ENCODE measurements around the gene PTPRQ. TPM values are rescaled to one million over a fixed set of nuclear protein-coding genes. Genes with fewer than 3 reads are reported as not detected.
A peak's percentile ranks its signal among the peaks of the same experiment; 100 is the strongest.

The PTPRQ gene
- polyA plus RNA-seq, 2 of the 4 experiments (the other 2 are of a cell fraction) = 0.14 to 0.17 TPM

DNA sequence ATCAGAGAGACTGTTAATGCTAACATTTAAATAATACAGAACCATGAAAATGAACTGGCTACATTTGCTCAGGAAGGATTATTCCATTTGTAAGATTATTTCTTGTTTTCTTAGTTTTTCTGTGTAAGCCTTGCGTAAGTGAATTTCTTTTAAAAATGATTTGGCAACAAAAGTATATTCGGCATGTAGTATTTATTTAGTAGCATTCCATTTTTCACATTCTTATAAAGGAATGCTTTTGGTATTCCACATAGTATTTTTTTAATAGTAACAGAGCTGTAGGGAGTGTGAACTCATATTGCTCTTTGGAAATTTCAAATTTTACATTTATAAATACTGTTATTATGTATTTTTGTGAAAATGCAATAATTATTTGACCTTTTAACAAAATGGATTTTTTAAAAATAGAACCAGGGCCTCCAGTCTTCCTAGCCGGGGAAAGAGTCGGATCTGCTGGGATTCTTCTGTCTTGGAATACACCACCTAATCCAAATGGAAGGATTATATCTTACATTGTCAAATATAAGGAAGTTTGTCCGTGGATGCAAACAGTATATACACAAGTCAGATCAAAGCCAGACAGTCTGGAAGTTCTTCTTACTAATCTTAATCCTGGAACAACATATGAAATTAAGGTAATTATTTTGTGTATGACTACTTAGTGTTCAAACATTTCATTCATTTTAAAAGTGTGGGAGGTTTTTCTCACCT lies 1.2 kb downstream of the PTPRQ start:
- H3K27ac ChIP-seq = peak overlapping the region; percentile 20 to 28; a peak in 3 of 6 replicates
- TF ChIP-seq FOSB (CRISPR knock-in tag; IDR thresholded peaks at IDR 0.05) (no peak), CEBPB (IDR thresholded peaks at IDR 0.05) (peak in 1 of 2 experiments; percentile 38; a peak in 1 of 4 replicates), MAZ (IDR thresholded peaks at IDR 0.05; ENCODE audit: borderline replicate concordance, low read depth, low read length) (no peak), POLR2AphosphoS2 (conservative IDR thresholded peaks at IDR 0.05; ENCODE audit: low read length) (no peak), POLR2A (IDR thresholded peaks at IDR 0.05; ENCODE audit: low read length) (no peak), HOXB13 (CRISPR knock-in tag; IDR thresholded peaks at IDR 0.05; ENCODE audit: low read depth) (no peak), FOXS1 (CRISPR knock-in tag; IDR thresholded peaks at IDR 0.05) (no peak)
- TF ChIP-seq, protein P1, sequence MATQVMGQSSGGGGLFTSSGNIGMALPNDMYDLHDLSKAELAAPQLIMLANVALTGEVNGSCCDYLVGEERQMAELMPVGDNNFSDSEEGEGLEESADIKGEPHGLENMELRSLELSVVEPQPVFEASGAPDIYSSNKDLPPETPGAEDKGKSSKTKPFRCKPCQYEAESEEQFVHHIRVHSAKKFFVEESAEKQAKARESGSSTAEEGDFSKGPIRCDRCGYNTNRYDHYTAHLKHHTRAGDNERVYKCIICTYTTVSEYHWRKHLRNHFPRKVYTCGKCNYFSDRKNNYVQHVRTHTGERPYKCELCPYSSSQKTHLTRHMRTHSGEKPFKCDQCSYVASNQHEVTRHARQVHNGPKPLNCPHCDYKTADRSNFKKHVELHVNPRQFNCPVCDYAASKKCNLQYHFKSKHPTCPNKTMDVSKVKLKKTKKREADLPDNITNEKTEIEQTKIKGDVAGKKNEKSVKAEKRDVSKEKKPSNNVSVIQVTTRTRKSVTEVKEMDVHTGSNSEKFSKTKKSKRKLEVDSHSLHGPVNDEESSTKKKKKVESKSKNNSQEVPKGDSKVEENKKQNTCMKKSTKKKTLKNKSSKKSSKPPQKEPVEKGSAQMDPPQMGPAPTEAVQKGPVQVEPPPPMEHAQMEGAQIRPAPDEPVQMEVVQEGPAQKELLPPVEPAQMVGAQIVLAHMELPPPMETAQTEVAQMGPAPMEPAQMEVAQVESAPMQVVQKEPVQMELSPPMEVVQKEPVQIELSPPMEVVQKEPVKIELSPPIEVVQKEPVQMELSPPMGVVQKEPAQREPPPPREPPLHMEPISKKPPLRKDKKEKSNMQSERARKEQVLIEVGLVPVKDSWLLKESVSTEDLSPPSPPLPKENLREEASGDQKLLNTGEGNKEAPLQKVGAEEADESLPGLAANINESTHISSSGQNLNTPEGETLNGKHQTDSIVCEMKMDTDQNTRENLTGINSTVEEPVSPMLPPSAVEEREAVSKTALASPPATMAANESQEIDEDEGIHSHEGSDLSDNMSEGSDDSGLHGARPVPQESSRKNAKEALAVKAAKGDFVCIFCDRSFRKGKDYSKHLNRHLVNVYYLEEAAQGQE (IDR thresholded peaks at IDR 0.05) = no peak
- DNase-seq (ENCODE audit: low read depth in 1 of 2, low spot score in 1 of 2) = no peak
- H3K4me2 ChIP-seq = peak overlapping the region; percentile 68
- H3K4me1 ChIP-seq = peaks cover 35% of the 10 kb centered on the region
- no peak overlapping the region; the same call in 2 of the 3 replicates for H3K4me3 ChIP-seq
- ChIA-PET CTCF (interaction anchor here (0.6 kb wide), 1 partner anchor 950 kb away, joined by 4 read pairs; no protein-coding TSS in a partner anchor), POLR2A (no interaction called here)
- 9% methylated on average over 5 of the region's 5 CpGs for WGBS (ENCODE audit: missing lambda C conversion rate)
- no peak for FAIRE-seq
- ATAC-seq = peak in 1 of 2 experiments; percentile 65; a peak in 3 of 6 replicates
- H3K9me3 ChIP-seq = no peaks in the 10 kb centered on the region

DNA sequence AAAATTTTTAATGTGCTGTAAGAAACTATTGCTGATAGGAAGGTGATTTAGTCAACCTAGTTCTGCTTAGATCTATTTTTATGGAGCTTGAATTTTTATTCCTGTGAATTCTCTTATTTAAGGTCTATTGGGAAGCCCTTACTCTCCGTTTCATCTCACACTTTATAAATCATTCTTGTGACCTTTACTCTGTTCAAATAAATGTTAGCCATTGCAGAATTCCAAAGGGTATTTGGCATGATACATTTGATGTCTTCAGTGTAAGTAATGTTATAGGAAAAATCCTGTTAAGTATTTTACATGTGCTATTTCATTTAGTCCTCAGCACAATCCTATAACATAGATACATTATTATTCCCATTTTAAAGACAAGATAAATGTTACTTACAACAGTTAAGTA lies 12.5 kb downstream of the PTPRQ start:
- Histone ChIP-seq H3K4me3 (no peak overlapping the region), H3K27ac (no peak overlapping the region), H3K9me3 (no peaks in the 10 kb centered on the region), H3K4me1 (peaks cover 6% of the 10 kb centered on the region; the same call in 1 of the 3 replicates), H3K4me2 (peak overlapping the region; percentile 45)
- FAIRE-seq (no peak), ATAC-seq (no peak), DNase-seq (ENCODE audit: low read depth in 1 of 2, low spot score in 1 of 2) (no peak)
- POLR2A ChIA-PET = no interaction called here
- WGBS (ENCODE audit: missing lambda C conversion rate) = 11% methylated on average over 1 of the region's 1 CpG
- TF ChIP-seq GATA3 (IDR thresholded peaks at IDR 0.05; ENCODE audit: borderline replicate concordance) (no peak), RCOR1 (IDR thresholded peaks at IDR 0.05; ENCODE audit: low read depth, low read length) (no peak), RFX5 (IDR thresholded peaks at IDR 0.05) (no peak), POLR2AphosphoS2 (conservative IDR thresholded peaks at IDR 0.05; ENCODE audit: low read length) (no peak), BHLHE40 (IDR thresholded peaks at IDR 0.05; ENCODE audit: low read depth, low read length) (no peak), MAZ (IDR thresholded peaks at IDR 0.05; ENCODE audit: borderline replicate concordance, low read depth, low read length) (no peak), CBX2 (IDR thresholded peaks at IDR 0.05; ENCODE audit: borderline replicate concordance, low read depth) (no peak), ZNF302 (CRISPR knock-in tag; IDR thresholded peaks at IDR 0.05) (no peak), PHF8 (IDR thresholded peaks at IDR 0.05; ENCODE audit: borderline replicate concordance, low read depth) (no peak), FOXS1 (CRISPR knock-in tag; IDR thresholded peaks at IDR 0.05) (no peak), ZFP36 (IDR thresholded peaks at IDR 0.05; ENCODE audit: borderline replicate concordance, partially characterized antibody) (no peak), JUN (IDR thresholded peaks at IDR 0.05) (no peak), FOSB (CRISPR knock-in tag; IDR thresholded peaks at IDR 0.05) (no peak), ESRRA (IDR thresholded peaks at IDR 0.05; ENCODE audit: borderline replicate concordance, low read length) (no peak)
- TF ChIP-seq, protein P2, sequence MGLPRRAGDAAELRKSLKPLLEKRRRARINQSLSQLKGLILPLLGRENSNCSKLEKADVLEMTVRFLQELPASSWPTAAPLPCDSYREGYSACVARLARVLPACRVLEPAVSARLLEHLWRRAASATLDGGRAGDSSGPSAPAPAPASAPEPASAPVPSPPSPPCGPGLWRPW (IDR thresholded peaks at IDR 0.05) = no peak
- TF ChIP-seq, protein P3, sequence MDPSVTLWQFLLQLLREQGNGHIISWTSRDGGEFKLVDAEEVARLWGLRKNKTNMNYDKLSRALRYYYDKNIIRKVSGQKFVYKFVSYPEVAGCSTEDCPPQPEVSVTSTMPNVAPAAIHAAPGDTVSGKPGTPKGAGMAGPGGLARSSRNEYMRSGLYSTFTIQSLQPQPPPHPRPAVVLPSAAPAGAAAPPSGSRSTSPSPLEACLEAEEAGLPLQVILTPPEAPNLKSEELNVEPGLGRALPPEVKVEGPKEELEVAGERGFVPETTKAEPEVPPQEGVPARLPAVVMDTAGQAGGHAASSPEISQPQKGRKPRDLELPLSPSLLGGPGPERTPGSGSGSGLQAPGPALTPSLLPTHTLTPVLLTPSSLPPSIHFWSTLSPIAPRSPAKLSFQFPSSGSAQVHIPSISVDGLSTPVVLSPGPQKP (IDR thresholded peaks at IDR 0.05; ENCODE audit: low read depth, low read length) = no peak
- CTCF ChIA-PET = interaction anchor here (0.8 kb wide), 1 partner anchor 244 kb away, joined by 3 read pairs; no protein-coding TSS in a partner anchor
